ENCODE results near the gene CD44. TPM values are rescaled to one million over a fixed set of nuclear protein-coding genes. Genes with fewer than 3 reads are reported as not detected.

CD44 gene
- total RNA-seq, 1 donor from 2014 or later: 548 TPM

GRCh38 chr11:35272391-35272902, 133.5 kb downstream of the CD44 start:
- ATAC-seq: peak; percentile 70

DNA sequence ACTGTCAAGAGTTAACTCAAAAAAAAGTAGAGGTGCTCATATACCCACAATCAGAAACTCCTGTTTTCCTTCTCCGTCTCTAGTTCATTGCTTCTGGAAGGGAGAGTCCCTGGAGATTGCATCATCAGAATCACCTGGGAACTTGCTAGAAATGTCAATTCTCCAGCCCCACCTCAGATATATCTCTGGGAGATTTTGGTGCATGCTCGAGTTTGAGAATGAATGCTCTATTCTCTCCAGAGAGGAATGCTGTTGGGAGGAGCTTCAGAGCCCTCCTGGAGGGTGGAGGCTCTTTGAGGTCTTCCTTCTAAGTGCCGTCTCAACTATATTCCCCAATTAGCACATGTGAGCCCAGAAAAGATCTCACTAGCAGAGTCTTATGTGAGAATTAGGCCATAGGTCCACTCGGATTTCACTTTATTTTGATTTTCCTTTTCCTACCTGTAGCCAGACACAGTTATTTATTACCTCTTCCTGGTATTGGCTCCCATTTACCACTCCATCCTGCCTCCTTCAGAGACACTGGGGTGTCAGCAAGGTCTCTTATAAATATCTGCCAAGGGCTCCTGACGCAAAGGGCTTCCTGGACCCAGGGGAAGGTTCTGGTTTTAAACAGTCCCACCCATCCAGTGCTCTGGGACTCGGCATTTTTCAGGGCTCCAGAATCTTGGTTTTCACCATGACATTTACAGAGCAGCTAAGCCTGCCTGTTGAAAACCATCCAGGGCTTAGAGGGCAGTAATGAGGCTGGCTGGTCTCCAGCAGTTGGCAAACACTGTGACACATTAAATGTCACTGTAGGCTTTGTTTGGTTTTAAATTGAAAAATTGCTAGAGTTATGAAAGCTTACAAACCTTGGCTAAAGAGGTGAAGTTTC, 136.2 kb downstream of the CD44 start:
- TF ChIP-seq CTCF (IDR thresholded peaks at IDR 0.05): no peak
- DNase-seq: peak; percentile 74
- no peaks in the 10 kb centered on the region for H3K9me3 ChIP-seq
- peaks cover 15% of the 10 kb centered on the region for H3K4me1 ChIP-seq
- peak; percentile 71 for ATAC-seq
- no peaks in the 10 kb centered on the region for H3K36me3 ChIP-seq
- no peaks in the 10 kb centered on the region for H3K27me3 ChIP-seq
- H3K27ac ChIP-seq: no peak overlapping the region
- intact Hi-C loops (cut with DNase I): no loop called here
- no peak overlapping the region for H3K4me3 ChIP-seq

More at GRCh38 chr11:35272391-35272902, 133.5 kb downstream of the CD44 start:
- Histone ChIP-seq H3K27me3 (no peaks in the 10 kb centered on the region), H3K4me1 (peaks cover 15% of the 10 kb centered on the region), H3K27ac (no peak overlapping the region), H3K9me3 (no peaks in the 10 kb centered on the region), H3K36me3 (no peaks in the 10 kb centered on the region), H3K4me3 (no peak overlapping the region)
- no peak for DNase-seq
- intact Hi-C loops (cut with DNase I): no loop called here
- TF ChIP-seq CTCF (IDR thresholded peaks at IDR 0.05): no peak

DNA sequence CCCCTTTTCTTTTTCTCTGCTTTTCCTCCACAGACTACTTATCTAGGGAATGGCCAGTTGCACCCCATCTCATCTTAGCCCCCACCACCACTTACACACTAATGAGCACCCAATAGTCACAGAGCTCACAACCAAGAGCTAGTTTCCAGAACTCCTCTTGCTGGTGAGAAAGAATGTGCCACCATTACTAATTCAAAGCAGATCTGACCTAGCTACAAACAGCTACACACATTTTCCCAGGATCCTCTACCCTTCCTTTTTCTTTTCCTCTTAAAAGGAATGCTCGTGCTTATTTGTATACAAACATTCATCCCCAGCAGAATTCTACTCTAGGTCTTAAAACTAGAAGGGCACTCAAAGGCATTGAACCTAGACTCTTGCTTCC, 136.8 kb downstream of the CD44 start:
- TF ChIP-seq CTCF (IDR thresholded peaks at IDR 0.05): no peak
- Histone ChIP-seq H3K27me3 (no peaks in the 10 kb centered on the region), H3K4me1 (peaks cover 15% of the 10 kb centered on the region), H3K36me3 (no peaks in the 10 kb centered on the region), H3K4me3 (no peak overlapping the region), H3K27ac (peak overlapping the region; percentile 7), H3K9me3 (no peaks in the 10 kb centered on the region)
- intact Hi-C loops (cut with DNase I): no loop called here
- DNase-seq: no peak
- ATAC-seq: no peak

DNA sequence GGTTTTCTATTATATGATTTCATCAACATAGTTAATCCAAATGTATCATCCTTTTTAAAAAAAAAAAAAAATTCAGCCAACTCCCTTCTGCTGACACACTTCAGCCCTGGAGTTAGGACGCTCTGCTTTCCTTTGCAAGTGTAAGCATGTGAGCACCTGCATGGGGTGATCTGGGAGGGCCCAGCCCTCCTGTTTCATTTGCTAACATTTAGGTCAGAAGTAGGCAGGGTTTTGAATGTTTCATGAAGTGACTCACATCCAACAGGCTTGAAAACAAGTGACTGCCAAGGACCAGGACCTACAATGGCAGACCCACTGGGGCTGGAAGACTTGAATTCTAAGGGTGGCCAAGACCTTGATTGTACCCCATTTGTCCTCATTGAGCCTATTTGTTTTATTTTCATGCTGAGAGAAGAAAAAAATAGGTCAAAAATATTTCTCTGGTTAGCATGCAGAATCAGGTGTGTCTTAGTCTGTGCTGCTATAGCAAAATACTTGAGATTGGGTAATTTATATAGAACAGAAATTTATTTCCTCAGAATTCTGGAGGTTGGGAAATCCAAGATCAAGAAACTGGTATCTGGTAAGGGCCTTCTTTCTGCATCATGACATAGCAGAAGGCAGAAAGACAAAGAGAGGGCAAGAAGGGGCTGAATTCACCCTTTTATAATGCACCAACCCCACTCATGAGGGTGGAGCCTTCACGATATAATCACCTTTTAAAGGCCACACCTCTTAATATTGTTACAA, 137.6 kb downstream of the CD44 start:
- ATAC-seq (peak; percentile 70), DNase-seq (no peak)
- Histone ChIP-seq H3K27me3 (no peaks in the 10 kb centered on the region), H3K9me3 (no peaks in the 10 kb centered on the region), H3K36me3 (no peaks in the 10 kb centered on the region), H3K4me3 (no peak overlapping the region), H3K4me1 (peaks cover 15% of the 10 kb centered on the region), H3K27ac (peak overlapping the region; percentile 7)
- no peak for TF ChIP-seq CTCF (IDR thresholded peaks at IDR 0.05)
- intact Hi-C loops (cut with DNase I): no loop called here

DNA sequence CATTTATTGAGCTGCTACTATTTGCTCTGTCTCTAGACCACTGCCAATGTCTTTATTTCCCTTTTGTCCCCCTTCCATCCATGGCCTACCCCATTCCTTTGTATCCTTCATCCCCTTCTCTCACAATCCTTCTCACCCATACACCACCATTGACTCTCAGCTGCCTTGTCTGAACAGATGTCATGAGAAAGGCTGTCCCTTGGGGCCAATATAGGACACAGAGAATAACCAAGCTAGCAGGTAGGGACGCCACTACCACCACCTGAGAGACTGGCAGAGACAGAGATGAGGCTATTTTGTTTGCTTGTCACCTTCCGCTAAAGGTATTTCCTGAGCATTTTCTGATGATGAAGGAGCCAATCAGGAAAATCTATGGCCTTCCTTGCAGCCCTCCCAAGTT, 138.9 kb downstream of the CD44 start:
- DNase-seq (no peak), ATAC-seq (no peak)
- H3K27me3 ChIP-seq: no peaks in the 10 kb centered on the region
- H3K4me3 ChIP-seq: no peak overlapping the region
- H3K27ac ChIP-seq: no peak overlapping the region
- H3K9me3 ChIP-seq: no peaks in the 10 kb centered on the region
- TF ChIP-seq CTCF (IDR thresholded peaks at IDR 0.05): no peak
- intact Hi-C loops (cut with DNase I): no loop called here
- H3K4me1 ChIP-seq: peaks cover 15% of the 10 kb centered on the region
- no peaks in the 10 kb centered on the region for H3K36me3 ChIP-seq

Data from upper lobe of right lung (tissue), 1 donor.